ENCODE measurements around the gene ITSN1.

Gene ITSN1

GRCh38 chr21:33733601-33734000 lies 91.3 kb downstream of the ITSN1 start:
- DNase-seq = no peak

GRCh38 chr21:33734291-33734690 lies 92.0 kb downstream of the ITSN1 start:
- no peak for DNase-seq

- DNase-seq = no peak
These were observed 92.5 kb downstream of the ITSN1 start for GRCh38 chr21:33734818-33735217.

GRCh38 chr21:33736569-33736968 lies 94.3 kb downstream of the ITSN1 start:
- no peak for DNase-seq

DNA sequence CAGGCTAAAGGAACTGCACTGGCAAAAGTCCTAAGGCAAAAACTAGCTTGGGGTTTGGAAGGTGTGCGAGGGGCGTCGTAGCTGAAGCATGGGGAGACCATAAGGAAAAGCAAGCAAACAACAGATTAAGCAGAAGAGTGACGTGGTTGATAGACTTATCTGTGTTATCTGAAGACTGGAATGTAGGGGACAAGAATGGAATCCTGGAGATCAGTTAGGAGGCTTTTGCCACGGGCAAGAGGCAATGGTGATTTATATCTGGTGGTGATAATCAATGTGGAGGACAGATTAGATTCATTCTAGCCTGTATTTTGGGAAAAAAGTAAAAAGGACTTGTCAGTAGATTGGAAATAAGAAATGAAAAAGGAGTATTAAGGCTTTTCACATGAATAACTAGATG lies 97.4 kb downstream of the ITSN1 start:
- no peak for DNase-seq

DNA sequence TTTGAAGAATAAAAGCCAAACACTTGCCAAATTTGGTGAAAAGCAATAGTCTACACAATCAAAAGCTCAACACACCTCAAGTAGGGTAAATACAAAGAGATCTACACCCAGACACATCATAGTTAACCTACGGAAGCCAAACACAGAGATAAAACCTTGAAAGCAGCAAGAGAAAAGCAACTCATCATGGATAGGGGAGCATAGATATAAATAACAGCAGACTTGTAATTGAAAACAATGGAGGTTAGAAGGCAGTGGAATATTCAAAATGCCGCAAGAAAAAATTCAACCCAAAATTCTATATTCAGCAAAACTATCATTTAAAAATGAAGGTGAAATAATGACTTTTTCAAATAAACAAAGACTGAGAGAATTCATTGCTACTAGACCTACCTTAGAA lies 105.1 kb downstream of the ITSN1 start:
- DNase-seq = no peak

DNA sequence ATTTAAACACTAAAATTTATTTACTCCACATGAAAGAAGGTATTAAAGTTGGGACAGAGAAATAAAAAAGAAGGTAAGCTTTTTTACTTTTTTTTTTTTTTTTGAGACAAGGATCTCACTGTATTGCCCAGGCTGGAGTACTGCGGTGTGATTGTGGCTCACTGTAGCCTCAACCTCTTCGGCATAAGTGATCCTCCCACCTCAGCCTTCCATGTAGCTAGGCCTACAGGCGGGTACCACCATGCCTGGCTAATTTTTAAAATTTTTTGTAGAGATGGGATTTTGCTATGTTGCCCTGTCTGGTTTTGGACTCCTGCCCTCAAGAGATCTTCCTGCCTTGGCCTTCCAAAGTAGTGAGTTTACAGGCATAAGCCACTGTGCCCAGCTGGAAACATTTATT lies 106.6 kb downstream of the ITSN1 start:
- DNase-seq = no peak

DNA sequence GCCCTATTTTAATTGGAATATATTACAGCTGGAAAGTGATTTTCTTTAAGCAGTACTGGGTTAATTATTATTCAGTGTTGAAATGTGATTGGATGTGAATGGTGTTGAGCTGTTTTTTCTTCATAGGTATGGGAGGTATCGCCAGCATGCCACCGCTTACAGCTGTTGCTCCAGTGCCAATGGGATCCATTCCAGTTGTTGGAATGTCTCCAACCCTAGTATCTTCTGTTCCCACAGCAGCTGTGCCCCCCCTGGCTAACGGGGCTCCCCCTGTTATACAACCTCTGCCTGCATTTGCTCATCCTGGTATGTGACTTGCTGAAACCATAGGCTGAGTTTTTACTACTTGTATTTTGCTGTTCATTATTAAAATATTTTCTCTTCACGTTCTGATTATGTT lies 107.7 kb downstream of the ITSN1 start:
- DNase-seq = no peak

GRCh38 chr21:33751120-33751519 lies 108.8 kb downstream of the ITSN1 start:
- no peak for DNase-seq

- DNase-seq = no peak
These were observed 109.2 kb downstream of the ITSN1 start for GRCh38 chr21:33751533-33751932.

DNA sequence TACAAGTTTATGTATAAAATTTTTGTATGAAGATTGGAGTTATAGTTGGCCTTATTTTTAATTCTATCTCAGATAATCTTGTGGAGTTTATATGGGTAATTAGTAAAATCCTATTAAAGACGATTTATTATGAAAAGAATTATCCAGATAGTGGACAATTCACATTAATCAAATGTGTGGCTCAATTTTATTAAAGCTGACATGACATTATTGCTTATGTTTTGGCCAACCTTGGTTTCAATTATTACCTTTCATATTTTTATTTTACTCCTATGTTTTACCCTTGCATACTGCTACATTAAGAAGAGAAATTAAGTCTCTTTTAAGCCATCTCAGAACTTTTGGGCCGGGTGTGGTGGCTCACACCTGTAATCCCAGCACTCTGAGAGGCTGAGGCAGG lies 110.0 kb downstream of the ITSN1 start:
- no peak for DNase-seq

DNA sequence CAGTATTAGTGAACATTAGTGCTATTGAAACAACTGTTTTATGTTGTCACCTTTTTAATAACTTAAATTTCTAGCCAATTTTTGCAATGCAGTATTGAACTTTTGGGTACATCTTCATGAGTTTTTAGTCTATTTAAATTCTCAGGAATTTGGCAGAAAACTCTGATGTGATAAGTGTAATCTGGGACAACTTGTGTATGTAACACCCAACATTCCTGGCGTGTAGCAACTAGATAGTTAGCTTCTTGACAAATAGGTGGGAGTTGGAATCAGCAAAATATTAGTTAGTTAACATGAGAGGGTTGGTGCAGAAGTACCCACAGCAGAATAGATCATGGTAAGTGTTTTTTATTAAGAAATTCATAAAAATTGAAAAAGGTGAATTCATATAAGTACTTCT lies 111.6 kb downstream of the ITSN1 start:
- no peak for DNase-seq

DNA sequence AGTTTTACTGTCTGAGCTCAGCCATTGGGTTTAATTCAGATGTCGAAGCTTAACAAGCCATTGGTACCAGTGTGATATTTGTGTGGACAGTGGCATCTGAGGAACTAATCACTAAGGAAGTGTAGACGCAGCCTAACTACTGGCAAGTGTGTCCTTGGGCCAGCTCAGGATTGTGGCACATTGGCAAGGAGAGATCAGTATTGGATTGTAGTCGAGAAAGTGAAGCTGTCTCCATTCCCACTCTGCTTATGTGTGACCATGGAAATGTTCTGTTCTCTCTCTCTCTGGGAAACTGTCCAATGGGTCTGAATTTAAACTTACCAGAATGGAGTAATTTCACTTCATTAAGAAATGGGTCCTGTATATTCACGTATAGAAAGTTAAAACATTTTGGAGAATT lies 112.2 kb downstream of the ITSN1 start:
- DNase-seq = no peak

DNA sequence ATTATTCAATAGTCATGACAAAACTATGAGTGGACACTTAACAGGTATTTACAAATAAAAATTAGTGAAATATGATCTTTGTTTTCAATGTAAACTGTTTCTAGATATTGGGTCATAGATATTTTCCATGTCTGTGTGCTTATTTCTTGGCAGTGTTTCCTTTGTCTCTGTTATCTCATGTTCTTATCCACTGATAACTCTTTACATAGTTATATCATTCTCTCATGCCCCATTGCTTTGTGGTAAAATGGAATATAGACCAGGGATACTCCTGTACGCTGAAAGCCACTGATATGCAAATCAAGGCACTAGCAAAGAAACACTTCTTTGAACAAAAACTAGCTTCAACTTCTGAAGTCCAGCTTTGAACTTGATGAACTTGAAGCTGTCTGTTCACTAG lies 113.1 kb downstream of the ITSN1 start:
- no peak for DNase-seq

DNA sequence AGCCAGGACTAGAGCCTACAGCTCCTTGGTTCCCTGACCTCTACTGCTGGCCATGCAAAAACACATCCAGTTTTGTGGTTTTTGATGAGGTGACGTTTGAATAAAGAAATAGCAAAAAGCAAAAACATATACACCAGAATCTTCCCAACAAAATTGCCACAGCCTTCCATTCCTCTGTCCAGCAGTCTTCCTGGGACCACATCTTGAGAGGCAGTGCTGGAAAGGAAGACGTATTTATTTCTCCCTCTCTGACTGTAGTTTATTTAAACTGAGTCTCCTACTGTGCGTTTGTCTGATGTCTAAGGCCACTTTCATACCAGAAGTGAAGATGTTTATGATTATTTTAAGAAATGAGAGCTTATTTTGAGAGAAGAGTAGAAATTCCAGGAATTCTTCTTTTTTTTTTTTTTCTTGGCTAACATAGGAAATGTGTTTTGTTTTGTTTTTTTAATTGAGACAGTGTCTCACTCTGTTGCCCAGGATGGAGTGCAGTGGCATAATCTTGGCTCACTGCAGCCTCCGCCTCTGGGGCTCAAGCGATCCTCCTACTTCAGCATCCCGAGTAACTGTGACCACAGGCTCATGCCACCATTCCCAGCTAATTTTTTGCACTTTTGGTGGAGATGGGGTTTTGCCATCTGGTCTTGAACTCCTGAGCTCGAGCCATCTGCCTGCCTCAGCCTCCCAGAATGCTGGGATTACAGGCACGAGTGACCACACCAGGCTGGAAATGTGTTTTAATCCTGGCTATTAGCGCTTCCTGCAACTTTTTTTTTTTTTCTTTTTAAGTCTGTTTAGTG lies 118.5 kb downstream of the ITSN1 start:
- DNase-seq = no peak

GRCh38 chr21:33761441-33762036 lies 119.2 kb downstream of the ITSN1 start:
- DNase-seq = no peak

DNA sequence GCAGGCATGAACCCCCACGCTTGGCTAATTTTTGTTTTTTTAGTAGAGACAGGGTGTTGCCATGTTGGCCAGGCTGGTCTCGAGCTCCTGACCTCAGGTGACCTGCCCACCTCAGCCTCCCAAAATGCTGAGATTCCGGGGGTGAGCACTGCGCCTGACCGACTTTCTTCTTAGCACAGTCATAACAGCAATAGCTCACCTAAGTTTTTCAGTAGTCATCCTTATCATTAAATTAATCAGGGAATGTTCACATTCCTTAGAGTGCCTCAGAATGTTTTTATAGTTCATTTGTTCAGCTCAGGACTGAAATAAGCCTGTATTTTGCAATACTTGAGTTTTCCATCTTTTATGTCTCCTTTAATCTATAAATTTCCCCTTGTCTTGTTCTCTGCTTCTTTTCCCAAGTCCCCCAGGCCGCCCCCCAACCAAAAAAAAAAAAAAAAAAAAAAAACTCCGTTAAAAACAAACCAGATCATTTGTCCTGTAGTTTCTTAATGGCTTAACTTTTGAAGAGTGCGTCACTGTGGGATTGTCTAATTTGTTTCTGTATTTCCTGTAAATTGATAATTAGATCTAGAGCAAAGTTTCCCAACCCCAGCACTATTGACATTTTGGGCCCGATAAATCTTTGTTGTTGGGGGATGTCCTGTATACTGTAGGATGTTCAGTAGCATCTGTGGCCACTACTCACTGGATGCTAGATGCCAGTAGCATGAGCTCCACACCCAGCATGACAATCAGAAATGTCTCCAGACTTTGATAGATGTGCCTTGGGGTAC lies 120.7 kb downstream of the ITSN1 start:
- no peak for DNase-seq

GRCh38 chr21:33763582-33763899 lies 121.2 kb downstream of the ITSN1 start:
- DNase-seq = no peak

DNA sequence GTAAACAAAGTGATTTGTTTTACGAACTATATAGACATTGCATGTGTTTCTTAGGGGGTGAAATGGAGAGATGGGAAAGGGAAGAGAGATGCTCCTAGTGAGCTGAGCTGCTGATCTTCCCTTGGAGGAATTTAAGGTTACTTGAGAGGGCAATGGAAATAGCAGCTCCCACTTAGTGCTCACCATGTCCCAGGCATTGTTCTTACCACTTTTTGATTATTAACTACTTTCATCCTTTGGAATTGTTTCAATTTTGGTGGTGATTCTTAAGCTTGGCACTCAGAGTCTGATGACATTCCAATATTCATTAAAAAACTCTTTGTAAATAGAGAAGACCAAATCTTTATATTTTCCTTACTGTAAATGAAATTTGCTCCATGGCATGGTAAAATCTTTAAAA lies 124.9 kb downstream of the ITSN1 start:
- no peak for DNase-seq

- DNase-seq = no peak
These were observed 125.7 kb downstream of the ITSN1 start for GRCh38 chr21:33767960-33768359.

- no peak for DNase-seq
These were observed 126.8 kb downstream of the ITSN1 start for GRCh38 chr21:33769057-33769456.

DNA sequence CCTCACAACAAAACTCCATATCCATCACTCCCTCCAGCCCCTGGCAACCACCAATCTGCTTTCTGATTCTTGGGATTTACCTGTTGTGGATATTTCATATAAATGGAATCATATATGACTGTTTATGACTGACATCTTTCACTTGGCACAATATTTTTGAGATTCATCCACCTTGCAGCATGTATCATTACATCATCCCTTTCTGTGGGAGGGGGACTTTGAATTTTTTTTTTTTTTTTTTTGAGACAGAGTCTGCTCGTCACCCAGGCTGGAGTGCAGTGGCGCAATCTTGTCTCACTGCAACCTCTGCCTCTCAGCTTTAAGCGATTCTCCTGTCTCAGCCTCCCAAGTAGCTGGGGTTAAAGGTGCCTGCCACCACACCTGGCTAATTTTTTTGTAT lies 128.2 kb downstream of the ITSN1 start:
- DNase-seq = no peak

DNA sequence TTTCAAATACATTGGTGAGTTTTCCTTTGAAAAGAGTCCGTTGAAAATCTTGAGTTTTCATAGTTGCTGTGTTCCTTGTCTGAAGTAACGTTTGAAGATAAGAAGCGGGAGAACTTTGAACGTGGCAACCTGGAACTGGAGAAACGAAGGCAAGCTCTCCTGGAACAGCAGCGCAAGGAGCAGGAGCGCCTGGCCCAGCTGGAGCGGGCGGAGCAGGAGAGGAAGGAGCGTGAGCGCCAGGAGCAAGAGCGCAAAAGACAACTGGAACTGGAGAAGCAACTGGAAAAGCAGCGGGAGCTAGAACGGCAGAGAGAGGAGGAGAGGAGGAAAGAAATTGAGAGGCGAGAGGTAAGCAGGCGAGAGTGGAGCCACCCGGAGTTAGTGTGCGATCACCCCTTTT lies 129.7 kb downstream of the ITSN1 start:
- no peak for DNase-seq

GRCh38 chr21:33774551-33774950 lies 132.2 kb downstream of the ITSN1 start:
- DNase-seq = no peak

Measured in stimulated activated CD8-positive, alpha-beta memory T cell treated with anti-CD3 and anti-CD28 coated beads, Interleukin-4, amount 100 ng/mL, for 48 hours (primary cell).